Ishikawa (cell line): ENCODE measurements around the gene SNX24.
A peak's percentile ranks its signal among the peaks of the same experiment; 100 is the strongest.

Experiments
- CEBPB ChIP-seq: IDR thresholded peaks from 2 replicates; pipeline ENCODE4 v1.6.1; 2012
- CREB1 ChIP-seq: IDR thresholded peaks from 2 replicates; pipeline ENCODE4 v1.6.1; 2012; ENCODE audit warnings: low read depth
- EGR1 ChIP-seq: IDR thresholded peaks from 2 replicates; pipeline ENCODE4 v1.6.1; 2012
- EP300 ChIP-seq: IDR thresholded peaks from 2 replicates; pipeline ENCODE4 v1.6.1; 2012; ENCODE audit warnings: borderline replicate concordance
- FOXM1 ChIP-seq: IDR thresholded peaks from 2 replicates; pipeline ENCODE4 v1.6.1; 2012; ENCODE audit warnings: low read depth, borderline replicate concordance
- MAX ChIP-seq: IDR thresholded peaks from 2 replicates; pipeline ENCODE4 v1.6.1; 2012
- NFIC ChIP-seq: IDR thresholded peaks from 2 replicates; pipeline ENCODE4 v1.6.1; 2012
- RAD21 ChIP-seq: IDR thresholded peaks from 2 replicates; pipeline ENCODE4 v1.6.1; 2012; ENCODE audit warnings: low read depth
- REST ChIP-seq: IDR thresholded peaks from 2 replicates; pipeline ENCODE4 v1.6.1; 2012; ENCODE audit warnings: low read depth, mild to moderate bottlenecking
- TAF1 ChIP-seq: IDR thresholded peaks from 2 replicates; pipeline ENCODE4 v1.6.1; 2012; ENCODE audit warnings: low read depth, mild to moderate bottlenecking
- TCF12 ChIP-seq: IDR thresholded peaks from 2 replicates; pipeline ENCODE4 v1.6.1; 2012; ENCODE audit warnings: low read depth
- TEAD4 ChIP-seq: IDR thresholded peaks from 2 replicates; pipeline ENCODE4 v1.6.1; 2012
- USF1 ChIP-seq: IDR thresholded peaks from 2 replicates; pipeline ENCODE4 v1.6.1; 2012
- YY1 ChIP-seq: IDR thresholded peaks from 2 replicates; pipeline ENCODE4 v1.6.1; 2012; ENCODE audit warnings: low read depth
- ZBTB7A ChIP-seq: IDR thresholded peaks from 2 replicates; pipeline ENCODE4 v1.6.1; 2012; ENCODE audit warnings: low read depth

SNX24 gene

GRCh38 chr5:122845229-122846050, at the start of gene SNX24:
SNX24 (plus strand) TSS chr5:122845613; CDS start chr5:122845634, 21 bp downstream.
- peak; percentile 69 for TF ChIP-seq YY1
- TF ChIP-seq MAX, result peak; percentile 41
- TF ChIP-seq CEBPB, result no peak
- TF ChIP-seq TAF1, result peak; percentile 53; the same call in 1 of the 2 replicates
- TF ChIP-seq RAD21, result peak; percentile 2; the same call in 1 of the 2 replicates
- TF ChIP-seq TEAD4, result 0 out of 2 replicates have a peak, but pooled peaks have one; percentile 15
- peak; percentile 97 for TF ChIP-seq ZBTB7A
- TF ChIP-seq CREB1, result no peak

GRCh38 chr5:122805481-122805880, 39.9 kb upstream of the SNX24 start:
- TF ChIP-seq CREB1 (no peak), YY1 (no peak), TAF1 (no peak), FOXM1 (no peak), NFIC (no peak), TEAD4 (no peak)

GRCh38 chr5:122810405-122810804, 35.0 kb upstream of the SNX24 start:
- no peak for TF ChIP-seq USF1
- TF ChIP-seq ZBTB7A, result no peak
- no peak for TF ChIP-seq TAF1
- no peak for TF ChIP-seq EP300
- no peak for TF ChIP-seq YY1
- TF ChIP-seq TEAD4, result no peak
- no peak for TF ChIP-seq CREB1
- TF ChIP-seq TCF12, result no peak
- TF ChIP-seq RAD21, result no peak
- no peak for TF ChIP-seq MAX
- no peak for TF ChIP-seq CEBPB
- no peak for TF ChIP-seq EGR1

GRCh38 chr5:122815218-122815767, 30.1 kb upstream of the SNX24 start:
- TF ChIP-seq TEAD4, result no peak
- no peak for TF ChIP-seq EGR1
- TF ChIP-seq REST, result no peak
- no peak for TF ChIP-seq MAX
- TF ChIP-seq ZBTB7A, result no peak
- TF ChIP-seq TCF12, result no peak
- no peak for TF ChIP-seq USF1
- TF ChIP-seq FOXM1, result no peak
- TF ChIP-seq CREB1, result no peak

GRCh38 chr5:122816756-122817155, 28.7 kb upstream of the SNX24 start:
- TF ChIP-seq USF1, result no peak
- TF ChIP-seq CREB1, result no peak
- TF ChIP-seq REST, result no peak
- no peak for TF ChIP-seq RAD21
- no peak for TF ChIP-seq MAX
- no peak for TF ChIP-seq EGR1
- TF ChIP-seq CEBPB, result no peak
- no peak for TF ChIP-seq YY1
- TF ChIP-seq TCF12, result no peak
- TF ChIP-seq NFIC, result no peak
- no peak for TF ChIP-seq EP300
- TF ChIP-seq TAF1, result no peak
- no peak for TF ChIP-seq ZBTB7A
- TF ChIP-seq FOXM1, result no peak
